Measurements from ENCODE around the gene TMEM52B. TPM values are rescaled to one million over a fixed set of nuclear protein-coding genes. Genes with fewer than 3 reads are reported as not detected.

TMEM52B gene
- total RNA-seq, result 0.45 TPM

GRCh38 chr12:10178821-10179220, at the start of gene TMEM52B:
Gene TMEM52B (plus strand): TSS chr12:10179032. CDS start chr12:10179575, 543 bp downstream.
- intact Hi-C loops (cut with DNase I), result no loop called here
- DNase-seq (ENCODE audit: low spot score), result no peak
- ATAC-seq, result no peak

- DNase-seq (ENCODE audit: low spot score) (no peak), ATAC-seq (peak; percentile 44)
- intact Hi-C loops (cut with DNase I), result no loop called here
These were observed 48.8 kb upstream of the TMEM52B start, which contains the start of gene CLEC7A for GRCh38 chr12:10130042-10130441. Gene CLEC7A (minus strand): TSS chr12:10130199. CDS start chr12:10130082, 117 bp downstream.

- no peak for DNase-seq (ENCODE audit: low spot score)
- intact Hi-C loops (cut with DNase I), result no loop called here
- ATAC-seq, result peak; percentile 40
These were observed 47.6 kb upstream of the TMEM52B start for GRCh38 chr12:10131111-10131690.

GRCh38 chr12:10132850-10133370, 45.9 kb upstream of the TMEM52B start:
- intact Hi-C loops (cut with DNase I), result no loop called here
- DNase-seq (ENCODE audit: low spot score), result no peak
- ATAC-seq, result no peak

- no peak for ATAC-seq
- intact Hi-C loops (cut with DNase I), result no loop called here
- DNase-seq (ENCODE audit: low spot score), result no peak
These were observed 43.7 kb upstream of the TMEM52B start for GRCh38 chr12:10135126-10135525.

GRCh38 chr12:10136637-10137205, 42.1 kb upstream of the TMEM52B start:
- DNase-seq (ENCODE audit: low spot score) (no peak), ATAC-seq (no peak)
- intact Hi-C loops (cut with DNase I), result no loop called here

GRCh38 chr12:10140001-10140400, 38.8 kb upstream of the TMEM52B start:
- intact Hi-C loops (cut with DNase I), result no loop called here
- ATAC-seq (peak; percentile 80), DNase-seq (ENCODE audit: low spot score) (no peak)

- ATAC-seq (no peak), DNase-seq (ENCODE audit: low spot score) (no peak)
- intact Hi-C loops (cut with DNase I), result no loop called here
These were observed 35.7 kb upstream of the TMEM52B start for GRCh38 chr12:10142976-10143589.

- ATAC-seq, result no peak
- intact Hi-C loops (cut with DNase I), result no loop called here
- DNase-seq (ENCODE audit: low spot score), result no peak
These were observed 31.0 kb upstream of the TMEM52B start for GRCh38 chr12:10147714-10148403.

GRCh38 chr12:10151621-10152020, 27.2 kb upstream of the TMEM52B start:
- ATAC-seq (no peak), DNase-seq (ENCODE audit: low spot score) (no peak)
- intact Hi-C loops (cut with DNase I), result no loop called here

- DNase-seq (ENCODE audit: low spot score), result peak; percentile 80
- peak; percentile 96 for ATAC-seq
- intact Hi-C loops (cut with DNase I), result no loop called here
These were observed 25.3 kb upstream of the TMEM52B start for GRCh38 chr12:10153271-10154144.

GRCh38 chr12:10154145-10154496, 24.7 kb upstream of the TMEM52B start:
- intact Hi-C loops (cut with DNase I), result no loop called here
- no peak for DNase-seq (ENCODE audit: low spot score)
- ATAC-seq, result peak; percentile 41

- ATAC-seq, result no peak
- DNase-seq (ENCODE audit: low spot score), result no peak
- intact Hi-C loops (cut with DNase I), result no loop called here
These were observed 22.9 kb upstream of the TMEM52B start for GRCh38 chr12:10155966-10156365.

- ATAC-seq, result no peak
- intact Hi-C loops (cut with DNase I), result no loop called here
- no peak for DNase-seq (ENCODE audit: low spot score)
These were observed 20.4 kb upstream of the TMEM52B start for GRCh38 chr12:10158406-10158805.

- ATAC-seq (no peak), DNase-seq (ENCODE audit: low spot score) (no peak)
- intact Hi-C loops (cut with DNase I), result no loop called here
These were observed 19.6 kb upstream of the TMEM52B start for GRCh38 chr12:10159280-10159679.

- ATAC-seq (no peak), DNase-seq (ENCODE audit: low spot score) (no peak)
- intact Hi-C loops (cut with DNase I), result no loop called here
These were observed 18.0 kb upstream of the TMEM52B start for GRCh38 chr12:10160617-10161385.

GRCh38 chr12:10163084-10163483, 15.7 kb upstream of the TMEM52B start:
- DNase-seq (ENCODE audit: low spot score), result no peak
- no peak for ATAC-seq
- intact Hi-C loops (cut with DNase I), result no loop called here

- ATAC-seq (no peak), DNase-seq (ENCODE audit: low spot score) (no peak)
- intact Hi-C loops (cut with DNase I), result no loop called here
These were observed 13.4 kb upstream of the TMEM52B start for GRCh38 chr12:10165421-10165820.
